PFSK-1 (cell line): ENCODE results near the gene STK32B.

Source experiments
- REST ChIP-seq, 2 experiments: IDR thresholded peaks; 2 replicates each; pipeline versions ENCODE4 v1.6.1 to v1.8.0; 2011 to 2012; ENCODE audit warnings: low read depth in 2 of 2, low read length in 2 of 2, control low read depth in 1 of 2, inconsistent platforms in 1 of 2, mild to moderate bottlenecking in 1 of 2, moderate library complexity in 1 of 2; ENCODE audit not compliant: insufficient read depth in 1 of 2
- SIN3A ChIP-seq: IDR thresholded peaks from 2 replicates; pipeline ENCODE4 v1.6.1; 2012; ENCODE audit warnings: mild to moderate bottlenecking, low read length, moderate library complexity, borderline replicate concordance; ENCODE audit not compliant: insufficient read depth

- TF ChIP-seq SIN3A (no peak), REST (IDR thresholded peaks at IDR 0.05; ENCODE audit: insufficient read depth in 1 of 2, low read depth in 2 of 2, low read length in 2 of 2) (no peak)
These were observed 408.0 kb downstream of the STK32B start for GRCh38 chr4:5459236-5459635.
